ENCODE data around the gene NDE1.

DNA sequence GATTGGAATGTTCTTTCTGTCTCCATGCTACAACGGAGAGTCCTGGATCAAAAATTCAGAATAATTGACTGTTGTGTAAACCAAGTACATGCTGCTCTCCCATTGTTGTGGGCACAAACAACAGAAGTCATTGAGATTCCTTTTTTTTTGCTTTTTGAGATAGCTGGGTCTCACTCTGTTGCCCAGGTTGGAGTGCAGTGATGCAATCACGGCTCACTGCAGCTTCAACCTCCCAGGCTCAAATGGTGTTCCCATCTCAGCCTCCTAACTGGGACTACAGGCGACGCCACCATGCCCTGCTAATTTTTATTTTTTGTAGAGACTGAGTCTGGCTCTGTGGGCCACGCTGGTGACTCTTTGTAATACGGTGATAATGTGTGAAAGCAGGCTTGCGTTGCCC is 24.5 kb downstream of the NDE1 start:
- TF ChIP-seq EGR1 (IDR thresholded peaks at IDR 0.05; ENCODE audit: borderline replicate concordance, low read depth, low read length) (no peak), EP300 (IDR thresholded peaks at IDR 0.05; ENCODE audit: borderline replicate concordance in 1 of 2, low read depth in 2 of 2, low read length in 2 of 2) (no peak), POLR2AphosphoS5 (IDR thresholded peaks at IDR 0.05; ENCODE audit: low read depth, low read length) (no peak), RFX5 (IDR thresholded peaks at IDR 0.05; ENCODE audit: borderline replicate concordance, low read depth, low read length) (no peak), POLR2A (IDR thresholded peaks at IDR 0.05; ENCODE audit: control extremely low read depth in 1 of 2, low read depth in 2 of 2, low read length in 2 of 2) (no peak), HDAC6 (IDR thresholded peaks at IDR 0.05; ENCODE audit: low read depth, low read length) (no peak), CEBPB (IDR thresholded peaks at IDR 0.05; ENCODE audit: low read depth, low read length) (0 out of 2 replicates have a peak, but pooled peaks have one; percentile 44), HDAC2 (IDR thresholded peaks at IDR 0.05; ENCODE audit: borderline replicate concordance in 1 of 2, low read depth in 2 of 2, low read length in 2 of 2) (no peak)
- TF ChIP-seq, protein P1, sequence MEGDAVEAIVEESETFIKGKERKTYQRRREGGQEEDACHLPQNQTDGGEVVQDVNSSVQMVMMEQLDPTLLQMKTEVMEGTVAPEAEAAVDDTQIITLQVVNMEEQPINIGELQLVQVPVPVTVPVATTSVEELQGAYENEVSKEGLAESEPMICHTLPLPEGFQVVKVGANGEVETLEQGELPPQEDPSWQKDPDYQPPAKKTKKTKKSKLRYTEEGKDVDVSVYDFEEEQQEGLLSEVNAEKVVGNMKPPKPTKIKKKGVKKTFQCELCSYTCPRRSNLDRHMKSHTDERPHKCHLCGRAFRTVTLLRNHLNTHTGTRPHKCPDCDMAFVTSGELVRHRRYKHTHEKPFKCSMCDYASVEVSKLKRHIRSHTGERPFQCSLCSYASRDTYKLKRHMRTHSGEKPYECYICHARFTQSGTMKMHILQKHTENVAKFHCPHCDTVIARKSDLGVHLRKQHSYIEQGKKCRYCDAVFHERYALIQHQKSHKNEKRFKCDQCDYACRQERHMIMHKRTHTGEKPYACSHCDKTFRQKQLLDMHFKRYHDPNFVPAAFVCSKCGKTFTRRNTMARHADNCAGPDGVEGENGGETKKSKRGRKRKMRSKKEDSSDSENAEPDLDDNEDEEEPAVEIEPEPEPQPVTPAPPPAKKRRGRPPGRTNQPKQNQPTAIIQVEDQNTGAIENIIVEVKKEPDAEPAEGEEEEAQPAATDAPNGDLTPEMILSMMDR (IDR thresholded peaks at IDR 0.05; ENCODE audit: control extremely low read depth in 1 of 3, insufficient read depth in 1 of 3, low read depth in 1 of 3, low read length in 3 of 3), result no peak

All from H1 (cell line).